GM18868 (cell line): ENCODE results near the gene CHFR.
"Not testable (repeated sequence)": the region's sequence is repeated elsewhere in the genome, so short reads cannot be mapped to it uniquely, and the experiment has no call there.

Experiments used
- ATAC-seq: cut with Tn5 transposase; IDR thresholded peaks from one replicate; pipeline ENCODE4 v1.9.1; 2021; ENCODE audit warnings: mild to moderate bottlenecking, moderate library complexity; ENCODE audit not compliant: unreplicated experiment

CHFR gene

DNA sequence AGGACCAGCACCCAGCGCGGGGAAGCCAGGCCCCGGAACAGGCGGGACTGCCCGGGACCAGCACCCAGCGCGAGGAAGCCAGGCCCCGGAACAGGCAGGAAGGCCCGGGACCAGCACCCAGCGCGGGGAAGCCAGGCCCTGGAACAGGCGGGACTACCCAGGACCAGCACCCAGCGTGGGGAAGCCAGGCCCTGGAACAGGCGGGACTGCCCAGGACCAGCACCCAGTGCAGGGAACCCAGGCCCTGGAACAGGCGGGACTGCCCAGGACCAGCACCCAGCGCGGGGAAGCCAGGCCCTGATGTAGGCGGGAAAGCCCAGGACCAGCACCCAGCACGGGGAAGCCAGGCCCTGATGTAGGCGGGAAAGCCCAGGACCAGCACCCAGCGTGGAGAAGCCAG, 12.8 kb downstream of the CHFR start:
- ATAC-seq, result not testable (repeated sequence)

DNA sequence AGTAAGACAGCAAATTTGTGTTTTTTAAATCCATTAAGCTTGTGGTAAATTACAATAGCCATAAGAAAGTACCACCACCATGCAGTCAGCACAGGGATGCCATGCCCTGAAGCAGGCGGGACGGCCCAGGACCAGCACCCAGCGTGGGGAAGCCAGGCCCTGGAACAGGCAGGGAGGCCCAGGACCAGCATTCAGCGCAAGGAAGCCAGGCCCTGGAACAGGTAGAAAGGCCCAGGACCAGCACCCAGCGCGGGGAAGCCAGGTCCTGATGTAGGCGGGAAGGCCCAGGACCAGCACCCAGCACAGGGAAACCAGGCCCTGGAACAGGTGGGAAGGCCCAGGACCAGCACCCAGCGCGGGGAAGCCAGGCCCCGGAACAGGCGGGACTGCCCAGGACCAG, 13.2 kb downstream of the CHFR start:
- ATAC-seq, result no peak

DNA sequence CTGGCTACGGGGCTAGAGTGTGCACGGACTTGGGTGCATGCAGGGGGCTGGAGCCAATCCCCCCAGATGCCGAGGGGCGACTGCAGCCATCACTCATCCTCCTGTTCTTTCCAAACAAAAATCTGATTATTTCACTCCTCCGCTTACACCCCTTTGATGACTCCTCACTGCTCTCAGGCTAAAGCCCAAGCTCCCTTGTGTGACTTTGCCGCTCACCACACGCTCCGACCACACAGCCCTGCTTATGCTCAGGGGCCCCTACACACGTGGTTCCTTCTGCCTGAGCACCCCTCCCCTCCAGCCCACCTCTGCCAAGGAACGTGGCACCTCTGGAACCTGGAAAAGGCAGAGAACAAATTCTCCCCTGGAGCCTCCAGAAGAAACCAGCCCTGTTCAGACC, 13.7 kb downstream of the CHFR start:
- ATAC-seq, result no peak

DNA sequence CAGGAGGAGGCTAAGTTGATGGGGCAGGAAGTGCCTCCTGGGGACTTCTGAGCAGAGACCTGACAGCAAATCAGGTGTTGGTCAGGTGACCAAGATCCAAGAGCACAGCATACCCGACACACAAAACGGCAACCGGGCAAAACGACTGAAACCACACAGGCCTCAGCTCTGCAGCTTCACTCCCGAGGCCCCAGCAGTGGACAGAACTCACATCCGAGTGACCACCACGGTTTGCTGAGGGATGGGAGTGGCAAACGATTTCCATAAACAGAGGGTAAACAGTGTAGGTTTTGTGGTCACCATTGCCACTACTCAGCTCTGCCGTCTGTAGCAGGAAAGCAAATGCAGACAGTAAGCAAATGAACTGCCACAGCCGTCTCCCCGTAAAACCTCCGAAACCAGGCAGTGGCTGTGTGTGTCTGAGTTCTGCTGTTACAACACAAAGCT, 14.4 kb downstream of the CHFR start:
- no peak for ATAC-seq

DNA sequence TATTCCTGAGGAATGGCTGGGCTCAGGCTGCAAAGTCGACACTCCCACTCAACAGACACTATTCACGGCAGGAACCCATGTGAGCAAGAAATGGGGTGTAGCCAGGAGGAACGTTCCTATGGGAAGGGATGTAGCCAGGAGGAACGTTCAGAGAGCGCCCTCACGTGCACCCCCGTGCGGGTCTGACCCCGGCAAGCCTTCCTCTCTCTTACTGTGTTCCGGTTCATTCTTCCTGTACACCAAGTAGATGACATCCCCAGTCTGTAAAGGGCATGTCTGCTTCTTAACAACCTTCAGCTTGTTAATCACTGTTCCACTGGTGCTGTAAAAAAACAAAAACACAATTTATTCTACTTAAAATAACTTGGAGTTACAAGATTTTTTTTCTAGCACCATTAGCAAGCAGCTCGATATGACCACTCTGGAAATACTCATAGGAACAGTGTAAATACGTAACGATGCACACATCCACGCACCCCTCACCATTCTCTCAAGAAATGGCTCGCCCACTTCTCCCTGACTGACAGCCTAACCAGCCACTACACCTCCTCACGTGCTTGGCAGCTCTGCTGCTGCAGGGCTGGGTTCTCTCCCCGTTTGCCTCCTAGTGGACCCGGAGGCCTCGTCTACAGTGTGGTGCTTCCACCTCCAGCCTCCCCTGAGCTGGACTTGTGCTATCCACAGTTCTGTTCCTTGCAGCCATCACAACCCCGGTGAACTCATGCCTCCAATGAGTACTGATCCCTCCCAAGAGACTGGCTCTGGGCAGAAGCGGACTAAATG, 15.1 kb downstream of the CHFR start:
- no peak for ATAC-seq

DNA sequence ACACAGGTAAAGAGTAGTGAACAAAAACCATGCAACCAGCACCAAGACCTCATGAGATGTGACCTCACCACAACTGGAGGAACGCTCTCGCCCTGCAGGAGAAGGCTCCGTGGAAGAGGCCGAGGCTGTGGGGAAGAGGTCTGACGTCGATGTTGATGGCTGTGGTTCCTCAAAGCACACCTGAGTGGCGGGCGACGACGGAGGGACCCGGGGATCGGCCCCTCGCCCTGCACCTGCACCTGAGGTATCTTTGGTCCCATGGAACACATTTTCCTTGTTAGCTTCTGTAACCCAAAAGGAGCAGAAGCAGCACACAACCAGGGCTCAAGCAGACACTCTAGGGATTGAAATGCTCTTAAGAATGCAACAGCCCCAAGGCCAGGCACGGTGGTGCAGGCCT, 17.9 kb downstream of the CHFR start:
- no peak for ATAC-seq

DNA sequence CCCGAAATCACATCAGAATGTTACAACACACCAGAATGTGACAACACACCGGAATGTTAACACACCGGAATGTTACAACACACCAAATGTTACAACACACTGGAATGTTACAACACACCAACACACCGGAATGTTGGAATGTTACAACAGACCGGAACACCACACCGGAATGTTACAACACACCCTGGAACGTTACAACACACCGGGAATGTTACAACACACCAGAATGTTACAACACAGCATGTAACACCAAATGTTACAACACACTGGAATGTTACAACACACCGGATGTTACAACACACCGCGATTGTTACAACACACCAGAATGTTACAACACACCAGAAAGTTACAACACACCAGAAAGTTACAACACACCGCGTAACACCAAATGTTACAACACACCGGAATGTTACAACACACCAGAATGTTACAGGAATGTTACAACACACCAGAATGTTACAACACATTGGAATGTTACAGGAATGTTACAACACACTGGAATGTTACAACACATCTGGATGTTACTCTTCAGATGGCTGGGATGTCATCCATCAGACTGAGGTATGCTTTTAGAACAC, 21.1 kb downstream of the CHFR start:
- ATAC-seq, result no peak

DNA sequence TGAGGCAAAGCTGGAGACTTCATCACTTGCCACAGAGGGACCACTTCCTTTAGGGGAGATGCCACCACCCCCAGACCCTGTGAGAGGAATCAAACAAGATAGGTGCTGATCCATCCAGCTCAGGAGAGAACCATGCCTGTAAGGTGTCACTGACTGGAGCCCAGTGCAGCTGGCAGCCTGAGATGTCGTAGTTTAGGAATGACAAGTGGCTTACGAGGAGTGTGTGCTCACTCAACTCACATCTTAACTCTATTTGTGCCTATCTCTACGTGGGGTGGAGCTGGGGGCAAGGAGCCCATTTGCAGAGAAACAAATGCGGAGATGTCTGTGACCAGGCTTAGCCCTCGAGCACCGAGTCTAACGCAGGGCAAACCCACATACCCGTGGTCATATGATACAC, 25.8 kb downstream of the CHFR start:
- no peak for ATAC-seq

DNA sequence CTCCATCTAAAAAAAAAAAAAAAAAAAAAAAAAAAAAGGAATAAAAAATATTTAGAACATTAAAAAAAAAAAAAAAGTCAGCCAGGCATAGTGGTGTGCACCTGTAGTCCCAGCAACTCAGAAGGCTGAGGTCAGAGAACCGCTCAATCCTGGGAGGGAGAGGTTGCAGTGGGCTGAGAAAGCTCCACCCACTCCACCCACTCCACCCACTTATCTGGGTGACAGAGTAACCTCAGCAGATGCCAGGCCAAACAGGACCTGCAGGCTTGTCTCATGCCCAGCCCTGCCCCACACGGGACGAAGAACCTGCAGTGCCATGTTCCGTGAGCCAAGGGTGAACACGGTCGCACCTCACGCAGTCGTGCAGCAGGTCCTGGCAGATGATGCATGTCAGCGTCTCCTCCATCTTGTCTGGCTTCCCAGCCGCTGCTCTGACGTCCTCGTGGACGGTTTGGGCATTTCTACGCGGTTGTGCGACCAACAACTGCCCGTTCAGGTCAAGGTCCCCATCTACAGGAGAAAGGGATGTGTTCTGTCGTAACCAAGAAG, 28.6 kb downstream of the CHFR start:
- ATAC-seq, result no peak

DNA sequence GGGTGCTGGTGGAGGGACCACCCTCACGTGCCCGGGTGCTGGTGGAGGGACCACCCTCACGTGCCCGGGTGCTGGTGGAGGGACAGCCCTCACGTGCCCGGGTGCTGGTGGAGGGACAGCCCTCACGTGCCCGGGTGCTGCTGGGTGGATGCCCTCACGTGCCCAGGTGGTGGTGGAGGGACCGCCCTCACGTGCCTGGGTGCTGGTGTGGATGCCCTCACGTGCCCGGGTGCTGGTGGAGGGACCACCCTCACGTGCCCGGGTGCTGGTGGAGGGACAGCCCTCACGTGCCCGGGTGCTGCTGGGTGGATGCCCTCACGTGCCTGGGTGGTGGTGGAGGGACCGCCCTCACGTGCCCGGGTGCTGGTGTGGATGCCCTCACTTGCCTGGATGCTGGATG, 30.4 kb downstream of the CHFR start:
- ATAC-seq, result not testable (repeated sequence)

DNA sequence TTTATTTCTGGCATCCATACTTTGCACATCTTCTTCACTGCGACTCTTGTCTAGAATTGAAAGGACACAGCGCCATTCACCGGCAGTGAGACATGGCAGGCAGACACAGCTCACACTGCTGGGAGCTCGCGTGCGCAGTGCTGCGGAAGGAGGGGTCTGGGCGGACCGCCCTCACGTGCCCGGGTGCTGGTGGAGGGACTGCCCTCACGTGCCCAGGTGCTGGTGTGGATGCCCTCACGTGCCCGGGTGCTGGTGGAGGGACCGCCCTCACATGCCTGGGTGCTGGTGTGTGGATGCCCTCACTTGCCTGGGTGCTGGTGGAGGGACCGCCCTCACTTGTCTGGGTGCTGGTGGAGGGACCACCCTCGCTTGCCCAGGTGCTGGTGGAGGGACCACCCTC, 30.8 kb downstream of the CHFR start:
- ATAC-seq, result no peak

DNA sequence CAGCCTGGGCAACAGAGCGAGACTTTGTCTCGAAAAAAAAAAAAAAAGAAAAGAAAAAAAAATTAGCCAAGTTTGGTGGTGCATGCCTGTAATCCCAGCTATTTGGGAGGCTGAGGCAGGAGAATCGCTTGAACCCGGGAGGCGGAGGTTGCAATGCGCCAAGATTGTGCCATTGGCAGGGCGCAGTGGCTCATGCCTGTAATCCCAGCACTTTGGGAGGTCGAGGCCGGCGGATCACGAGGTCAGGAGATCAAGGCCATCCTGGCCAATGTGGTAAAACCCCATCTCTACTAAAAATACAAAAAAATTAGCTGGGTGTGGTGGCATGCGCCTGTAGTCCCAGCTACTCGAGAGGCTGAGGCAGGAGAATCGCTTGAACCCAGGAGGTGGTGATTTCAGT, 32.2 kb downstream of the CHFR start:
- not testable (repeated sequence) for ATAC-seq

DNA sequence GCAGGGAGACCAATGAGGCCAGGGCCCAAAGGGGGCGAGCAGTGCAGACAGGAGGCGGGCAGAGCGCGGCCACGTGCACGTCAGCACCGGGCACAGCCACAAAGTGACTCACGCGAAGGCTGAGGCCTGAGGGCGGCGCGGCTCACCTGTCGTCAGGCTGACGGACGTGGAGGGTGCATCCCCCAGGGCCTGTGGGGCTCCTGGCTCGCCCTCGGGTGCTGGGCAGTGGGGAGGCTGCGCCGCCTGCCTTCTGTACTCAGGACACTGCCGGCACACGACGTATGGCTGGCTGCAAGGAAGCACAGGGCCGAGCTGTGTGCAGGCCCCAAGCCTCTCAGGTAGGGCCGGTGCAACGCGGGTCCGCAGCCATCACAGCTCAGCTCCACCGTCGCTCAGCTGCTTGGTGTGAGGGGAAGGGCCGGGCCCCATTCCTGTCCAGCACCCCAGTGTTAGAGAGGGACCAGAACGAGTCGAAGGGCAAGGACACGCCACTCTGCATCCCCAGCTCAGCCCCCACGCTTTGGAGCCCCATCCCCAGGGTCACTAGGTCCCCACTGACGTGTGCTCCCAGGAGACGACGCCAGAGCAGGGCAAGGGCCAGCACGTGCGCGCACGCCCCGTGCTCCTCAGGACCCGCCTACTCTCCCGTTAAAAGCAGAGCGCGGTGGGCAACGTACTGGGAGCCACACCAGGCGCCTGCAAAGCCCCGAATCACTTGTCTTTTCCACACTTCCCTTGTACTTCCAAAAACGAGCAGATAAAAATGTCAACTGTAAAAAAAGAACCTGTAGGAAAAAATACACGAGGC, 33.9 kb downstream of the CHFR start:
- ATAC-seq, result no peak

DNA sequence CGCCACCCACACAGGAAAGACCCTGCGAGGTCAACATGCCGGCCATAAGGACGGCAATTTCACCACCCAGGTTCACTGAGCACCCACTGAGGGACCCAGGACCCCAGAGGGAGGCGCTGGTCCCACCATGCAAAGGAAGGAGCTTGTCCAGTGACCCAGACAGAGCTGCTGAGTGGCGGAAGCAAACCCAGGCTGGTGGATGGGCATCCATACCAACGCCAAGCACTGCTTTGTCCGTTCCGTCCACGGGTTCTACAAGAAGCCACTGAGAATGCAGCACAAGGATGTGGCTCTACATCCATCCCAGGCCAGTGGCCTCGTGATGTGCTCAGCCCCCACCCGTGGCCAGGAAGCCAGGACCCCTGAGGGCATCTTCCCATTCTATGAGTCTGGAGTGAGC, 34.9 kb downstream of the CHFR start:
- ATAC-seq, result no peak

DNA sequence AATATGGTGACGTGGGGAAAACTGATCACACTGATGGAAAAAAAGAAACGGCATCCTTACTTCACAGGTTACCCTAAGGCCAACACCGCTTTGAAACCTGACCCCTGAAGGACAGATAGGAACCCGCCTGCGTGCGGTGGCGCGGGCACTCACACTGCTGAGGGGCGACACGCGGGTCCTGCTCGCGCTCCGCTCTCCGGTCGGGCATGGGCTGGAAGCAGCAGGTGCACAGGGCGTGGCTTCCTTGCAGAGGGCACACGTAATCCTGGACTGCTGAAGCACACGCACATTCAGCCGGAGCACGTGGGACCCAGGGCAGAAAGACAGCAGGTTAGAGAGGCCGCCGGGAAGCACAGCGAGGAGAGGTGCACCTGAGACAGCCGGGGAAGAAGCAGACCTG, 35.9 kb downstream of the CHFR start:
- ATAC-seq, result no peak

DNA sequence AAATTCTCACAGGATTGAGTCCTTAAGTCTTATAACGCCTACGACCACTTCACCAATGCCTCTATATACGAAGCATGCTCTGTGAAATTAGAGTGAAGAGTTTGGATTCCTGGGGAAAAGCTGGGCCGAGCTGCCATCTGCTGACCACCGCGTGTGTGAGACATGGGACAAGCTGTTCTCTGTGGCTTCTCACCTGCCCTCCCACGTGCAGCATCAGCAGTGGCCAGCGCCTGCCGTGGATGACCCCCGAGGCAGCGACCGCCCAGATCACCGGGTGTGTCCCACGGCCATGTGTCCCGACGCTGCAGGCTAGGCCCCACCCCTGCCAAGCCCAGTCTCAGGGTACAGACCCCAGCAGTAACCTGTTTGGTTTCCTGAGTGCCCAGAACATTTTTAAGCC, 37.1 kb downstream of the CHFR start:
- no peak for ATAC-seq

DNA sequence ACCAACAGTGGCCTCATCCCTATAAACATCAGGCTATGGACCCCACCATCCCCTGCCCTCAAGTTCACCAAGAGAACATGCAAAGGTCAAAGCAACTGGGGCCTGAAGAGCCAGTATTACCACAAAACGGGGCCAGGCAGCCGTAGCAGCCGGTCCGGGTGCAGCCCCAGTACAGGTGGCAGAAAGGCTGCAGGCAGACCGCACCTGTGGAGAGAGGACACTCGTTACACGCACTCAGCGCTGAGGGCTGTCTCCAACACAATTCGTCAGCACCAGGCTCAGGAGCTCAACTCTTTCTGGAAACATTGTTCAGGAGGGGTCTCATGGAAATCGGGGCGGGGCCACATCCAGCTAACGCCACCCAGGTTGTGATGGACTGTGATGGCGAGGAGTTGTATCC, 38.9 kb downstream of the CHFR start:
- ATAC-seq, result no peak

DNA sequence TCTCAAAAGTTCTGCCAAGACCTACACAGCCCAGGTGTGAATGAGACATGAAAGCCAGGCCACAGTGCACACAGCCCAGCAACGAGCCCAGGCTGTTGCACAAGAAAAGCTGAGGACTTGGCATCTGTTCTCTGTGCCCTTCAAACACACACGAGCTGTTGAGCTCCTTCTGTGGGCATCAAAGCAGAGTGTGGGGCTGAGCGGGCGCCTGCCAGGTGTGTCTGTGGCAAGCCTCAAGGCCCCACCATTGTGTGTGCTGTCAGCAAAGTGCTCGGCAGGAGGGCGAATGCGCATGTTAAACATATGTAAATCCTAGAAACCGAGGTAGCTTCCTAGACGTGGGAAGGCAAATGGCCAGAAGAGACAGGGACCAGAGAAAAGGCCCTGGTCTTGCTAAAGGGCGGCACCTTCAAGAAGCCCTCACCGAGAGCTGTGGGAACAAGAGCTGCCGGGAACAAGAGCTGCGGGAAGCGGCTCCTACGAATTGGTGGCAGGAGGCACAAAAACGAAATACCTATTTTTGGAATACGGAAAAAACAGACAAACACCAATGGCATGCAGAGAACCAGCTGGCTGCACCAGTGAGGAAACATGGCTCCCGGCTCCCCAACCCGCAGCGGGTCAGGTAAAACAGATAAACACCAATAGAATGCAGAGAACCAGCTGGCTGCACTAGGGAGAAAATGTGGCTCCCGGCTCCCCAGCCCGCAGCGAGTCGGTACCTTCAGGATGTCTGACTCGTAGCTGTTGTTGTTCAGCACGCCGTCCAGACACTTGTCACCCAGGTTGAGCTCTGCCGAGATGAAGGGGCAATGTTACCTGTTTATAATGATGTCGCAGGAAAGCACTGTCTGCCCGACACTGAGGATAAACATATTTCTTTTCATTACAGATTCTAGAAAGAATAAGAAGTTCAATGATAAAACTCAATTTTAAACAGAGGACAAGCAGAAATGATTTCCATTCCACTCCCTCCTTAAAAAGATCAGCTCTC, 39.7 kb downstream of the CHFR start:
- ATAC-seq, result no peak

DNA sequence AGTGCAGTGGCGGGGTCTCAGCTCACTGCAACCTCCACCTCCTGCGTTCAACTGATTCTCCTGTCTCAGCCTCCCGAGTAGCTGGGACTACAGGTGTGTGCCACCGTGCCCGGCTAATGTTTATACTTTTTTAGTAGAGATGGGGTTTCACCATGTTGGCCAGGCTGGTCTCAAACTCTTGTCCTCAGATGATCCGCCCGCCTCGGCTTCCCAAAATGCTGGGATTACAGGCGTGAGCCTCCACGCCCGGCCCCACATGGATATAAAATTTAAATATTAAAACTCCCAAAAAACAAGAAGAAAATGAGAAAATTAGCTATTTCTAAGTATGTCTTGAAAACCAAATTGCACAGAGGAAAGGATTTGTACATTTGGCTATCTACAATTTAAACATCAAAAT, 42.7 kb downstream of the CHFR start:
- not testable (repeated sequence) for ATAC-seq

DNA sequence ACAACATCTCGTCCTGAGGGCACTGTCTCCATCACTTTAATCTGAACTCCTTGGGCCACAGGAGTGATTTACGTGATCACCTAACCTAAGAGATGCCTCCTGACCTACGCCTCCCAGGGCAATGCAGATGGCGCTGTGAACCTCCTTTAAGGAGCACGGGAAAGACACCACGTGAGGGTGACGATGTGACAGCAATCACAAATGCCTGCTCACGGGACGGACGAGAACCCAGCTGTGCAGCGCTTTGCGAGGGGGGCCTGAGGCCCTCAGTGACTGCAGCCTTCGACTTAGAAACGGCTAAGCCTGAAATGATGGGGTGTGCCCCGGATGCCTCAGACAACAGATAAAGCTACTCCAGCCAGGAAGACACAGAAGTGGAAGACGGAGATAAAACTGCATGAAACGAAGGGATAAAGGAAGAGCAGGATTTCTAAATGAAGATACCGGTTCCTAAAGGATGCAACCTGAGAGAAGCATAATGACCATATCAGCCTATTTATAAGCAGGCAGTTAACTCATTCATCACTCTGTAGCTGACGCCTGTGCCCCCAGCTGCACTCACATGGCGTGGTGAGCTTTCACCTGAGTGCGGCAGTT, 44.9 kb downstream of the CHFR start:
- ATAC-seq, result no peak
